ENCODE measurements around the gene HPCAL1. TPM values are rescaled to one million over a fixed set of nuclear protein-coding genes. Genes with fewer than 3 reads are reported as not detected.

Gene HPCAL1
- total RNA-seq, 3 donors from 2014 or later (not counting 1 experiment from before 2014, with no cell fraction given), result 31.1 to 45.2 (median 39.8) TPM

- no peak overlapping the region for H3K27ac ChIP-seq (ENCODE audit: low read length)
- H3K4me3 Mint-ChIP-seq, result no peak overlapping the region
Measured at GRCh38 chr2:10344105-10345066, 41.7 kb downstream of the HPCAL1 start.

GRCh38 chr2:10345126-10345525 is 42.4 kb downstream of the HPCAL1 start:
- Histone ChIP-seq H3K27me3 (ENCODE audit: control insufficient read depth, insufficient read depth, low read length) (no peaks in the 10 kb centered on the region), H3K36me3 (ENCODE audit: control insufficient read depth, insufficient read depth, low read length) (no peaks in the 10 kb centered on the region), H3K27ac (ENCODE audit: low read length) (no peak overlapping the region), H3K4me3 (ENCODE audit: low read length) (no peak overlapping the region), H3K4me1 (ENCODE audit: control insufficient read depth, insufficient read depth, low read length) (peaks cover 22% of the 10 kb centered on the region), H3K9me3 (ENCODE audit: control insufficient read depth, insufficient read depth, low read length) (no peaks in the 10 kb centered on the region)
- 95% methylated on average over 3 of the region's 3 CpGs for WGBS (ENCODE audit: insufficient coverage)
- Mint-ChIP-seq H3K4me1 (peaks cover 34 to 35% of the 10 kb centered on the region in 2 donors), H3K4me3 (no peak overlapping the region), H3K27me3 (ENCODE audit: low read depth in 2 of 2) (no peaks in the 10 kb centered on the region), H3K36me3 (no peaks in the 10 kb centered on the region), H3K27ac (peak overlapping the region in 1 of 2 donors; percentile 37), H3K9me3 (no peaks in the 10 kb centered on the region)
- DNase-seq, result no peak
- intact Hi-C loops (cut with micrococcal nuclease), result no loop called here
- no peak for ATAC-seq
- no peak for TF ChIP-seq CTCF (IDR thresholded peaks at IDR 0.05)

More at GRCh38 chr2:10344105-10345066, 41.7 kb downstream of the HPCAL1 start:
- intact Hi-C loops (cut with micrococcal nuclease), result no loop called here
- TF ChIP-seq CTCF (IDR thresholded peaks at IDR 0.05), result no peak
- no peak for ATAC-seq
- 73% methylated on average over 19 of the region's 19 CpGs for WGBS (ENCODE audit: insufficient coverage)
- Histone ChIP-seq H3K4me1 (ENCODE audit: control insufficient read depth, insufficient read depth, low read length) (peaks cover 22% of the 10 kb centered on the region), H3K4me3 (ENCODE audit: low read length) (no peak overlapping the region), H3K9me3 (ENCODE audit: control insufficient read depth, insufficient read depth, low read length) (no peaks in the 10 kb centered on the region), H3K36me3 (ENCODE audit: control insufficient read depth, insufficient read depth, low read length) (no peaks in the 10 kb centered on the region), H3K27me3 (ENCODE audit: control insufficient read depth, insufficient read depth, low read length) (no peaks in the 10 kb centered on the region)
- H3K27me3 Mint-ChIP-seq (ENCODE audit: low read depth in 2 of 2), result no peaks in the 10 kb centered on the region
- no peaks in the 10 kb centered on the region for H3K9me3 Mint-ChIP-seq
- no peak for DNase-seq
- H3K4me1 Mint-ChIP-seq, result peaks cover 29 to 42% of the 10 kb centered on the region in 2 donors
- H3K36me3 Mint-ChIP-seq, result no peaks in the 10 kb centered on the region
- H3K27ac Mint-ChIP-seq, result peak overlapping the region in 1 of 2 donors; percentile 37

DNA sequence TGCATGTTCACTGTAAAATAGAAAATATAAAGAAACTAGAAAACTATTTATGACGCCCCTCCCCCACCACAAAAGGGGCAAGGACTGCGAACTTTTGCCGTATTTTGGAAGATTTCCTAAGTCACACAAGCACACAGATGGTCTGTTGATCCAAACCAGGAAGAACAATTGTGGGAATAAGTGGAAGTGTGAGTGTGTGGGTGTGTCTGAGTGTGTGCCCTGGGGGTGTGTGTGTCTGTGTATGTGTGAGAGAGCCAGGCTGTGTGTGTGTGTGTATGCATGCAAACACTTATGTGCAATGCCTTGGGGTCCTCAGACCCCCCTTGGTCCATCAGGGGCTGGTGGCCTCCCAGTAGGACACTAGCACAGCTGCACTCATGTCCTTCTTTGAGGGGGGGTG is 43.1 kb downstream of the HPCAL1 start:
- no peak overlapping the region for H3K4me3 ChIP-seq (ENCODE audit: low read length)
- no peak for ATAC-seq
- no peak overlapping the region for H3K27ac ChIP-seq (ENCODE audit: low read length)
- DNase-seq, result no peak
- peaks cover 39 to 40% of the 10 kb centered on the region in 2 donors for H3K4me1 Mint-ChIP-seq
- intact Hi-C loops (cut with micrococcal nuclease), result no loop called here
- peaks cover 22% of the 10 kb centered on the region for H3K4me1 ChIP-seq (ENCODE audit: control insufficient read depth, insufficient read depth, low read length)
- no peak overlapping the region for H3K4me3 Mint-ChIP-seq
- H3K9me3 Mint-ChIP-seq, result no peaks in the 10 kb centered on the region
- no peaks in the 10 kb centered on the region for H3K36me3 Mint-ChIP-seq
- no peak for TF ChIP-seq CTCF (IDR thresholded peaks at IDR 0.05)
- no peaks in the 10 kb centered on the region for H3K9me3 ChIP-seq (ENCODE audit: control insufficient read depth, insufficient read depth, low read length)
- H3K27me3 Mint-ChIP-seq (ENCODE audit: low read depth in 2 of 2), result no peaks in the 10 kb centered on the region
- WGBS (ENCODE audit: insufficient coverage), result 96% methylated on average over 3 of the region's 3 CpGs
- no peaks in the 10 kb centered on the region for H3K36me3 ChIP-seq (ENCODE audit: control insufficient read depth, insufficient read depth, low read length)
- H3K27ac Mint-ChIP-seq, result peak overlapping the region in 1 of 2 donors; percentile 15
- H3K27me3 ChIP-seq (ENCODE audit: control insufficient read depth, insufficient read depth, low read length), result no peaks in the 10 kb centered on the region
